Fibroblast of skin of left quadriceps (primary cell): ENCODE measurements around the gene SV2C.

Experiments
- DNase-seq, 2 experiments: peaks; one replicate each; pipeline ENCODE4 v3.0.0-alpha.2; 2013; ENCODE audit warnings: low read depth in 2 of 2

SV2C gene

GRCh38 chr5:76379855-76380254 lies 296.7 kb downstream of the SV2C start:
- no peak for DNase-seq

DNA sequence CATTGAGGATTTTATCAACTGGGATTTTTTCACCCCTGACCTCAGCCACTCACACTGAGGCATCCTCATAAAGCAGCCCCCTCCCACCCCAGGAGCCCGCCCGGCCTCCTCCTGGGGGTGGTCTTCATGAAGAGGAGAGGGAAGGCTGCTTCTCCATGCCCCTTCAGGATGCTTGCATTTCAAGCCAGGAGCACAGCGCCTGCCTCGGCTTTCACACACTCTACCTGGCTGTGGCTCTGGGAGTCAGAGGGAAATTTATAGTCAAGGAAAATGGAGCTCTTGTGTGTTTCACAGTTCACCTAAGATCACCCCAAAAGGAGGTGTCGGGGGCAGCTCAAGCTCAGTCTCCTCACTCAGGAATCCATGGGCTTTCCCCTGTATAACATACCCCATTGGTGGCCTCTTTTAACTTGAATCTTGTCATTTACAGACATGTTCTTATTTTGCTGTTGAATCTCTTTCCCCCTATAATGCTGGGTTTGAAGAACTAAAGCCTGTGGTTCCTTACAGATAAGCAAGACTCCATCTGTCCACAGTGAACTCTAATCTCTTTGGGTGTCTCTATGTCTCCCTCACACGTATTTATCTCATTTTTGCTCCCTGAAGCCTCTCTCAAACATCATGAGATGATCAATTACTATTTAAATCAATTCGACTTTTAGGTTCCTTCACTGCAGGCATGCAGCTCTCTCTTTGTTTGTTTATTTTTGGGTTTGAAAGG lies 297.3 kb downstream of the SV2C start:
- DNase-seq: no peak

GRCh38 chr5:76383126-76383832 lies 300.1 kb downstream of the SV2C start:
- no peak for DNase-seq

- no peak for DNase-seq
These were observed 301.0 kb downstream of the SV2C start for GRCh38 chr5:76384189-76384588.

- DNase-seq: no peak
These were observed 301.5 kb downstream of the SV2C start for GRCh38 chr5:76384705-76385104.

DNA sequence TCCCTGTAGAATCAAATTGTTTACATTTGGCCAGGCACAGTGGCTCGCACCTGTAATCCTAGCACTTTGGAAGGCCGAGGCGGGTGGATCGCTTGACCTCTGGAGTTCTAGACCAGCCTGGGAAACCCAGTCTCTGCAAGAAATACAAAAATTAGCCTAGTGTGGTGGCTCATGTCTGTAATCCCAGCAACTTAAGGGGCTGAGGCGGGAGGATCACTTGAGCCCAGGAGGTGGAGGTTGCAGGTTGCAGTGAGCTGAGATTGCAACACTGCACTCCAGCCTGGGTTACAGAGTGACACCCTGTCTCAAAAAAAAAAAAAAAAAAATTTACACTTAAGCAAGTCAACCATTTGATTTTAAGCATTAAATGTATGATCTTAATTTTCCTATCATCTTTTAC lies 302.4 kb downstream of the SV2C start:
- DNase-seq: no peak

GRCh38 chr5:76386360-76386759 lies 303.2 kb downstream of the SV2C start:
- DNase-seq: no peak

DNA sequence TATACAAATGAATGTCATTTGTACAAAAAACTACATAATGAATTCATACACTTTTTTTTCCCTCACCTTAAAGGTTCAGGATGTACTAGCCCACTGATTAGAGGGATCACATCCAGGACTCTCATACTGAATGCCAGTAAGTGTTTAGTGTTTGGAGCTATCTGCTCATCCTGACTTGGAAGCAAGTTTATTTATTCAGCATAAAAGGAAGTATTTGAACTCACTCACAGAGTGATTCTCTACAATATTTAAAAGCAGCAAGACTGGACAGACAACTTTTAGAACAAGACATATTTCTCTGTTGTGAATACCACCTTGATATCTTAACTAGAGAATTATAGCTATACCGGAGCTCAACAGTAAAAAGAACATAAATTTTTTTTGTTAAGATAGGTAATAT lies 305.1 kb downstream of the SV2C start:
- DNase-seq: no peak

GRCh38 chr5:76388791-76389512 lies 305.8 kb downstream of the SV2C start:
- no peak for DNase-seq

- no peak for DNase-seq
These were observed 306.5 kb downstream of the SV2C start for GRCh38 chr5:76389513-76390154.

GRCh38 chr5:76391014-76391413 lies 307.8 kb downstream of the SV2C start:
- no peak for DNase-seq

DNA sequence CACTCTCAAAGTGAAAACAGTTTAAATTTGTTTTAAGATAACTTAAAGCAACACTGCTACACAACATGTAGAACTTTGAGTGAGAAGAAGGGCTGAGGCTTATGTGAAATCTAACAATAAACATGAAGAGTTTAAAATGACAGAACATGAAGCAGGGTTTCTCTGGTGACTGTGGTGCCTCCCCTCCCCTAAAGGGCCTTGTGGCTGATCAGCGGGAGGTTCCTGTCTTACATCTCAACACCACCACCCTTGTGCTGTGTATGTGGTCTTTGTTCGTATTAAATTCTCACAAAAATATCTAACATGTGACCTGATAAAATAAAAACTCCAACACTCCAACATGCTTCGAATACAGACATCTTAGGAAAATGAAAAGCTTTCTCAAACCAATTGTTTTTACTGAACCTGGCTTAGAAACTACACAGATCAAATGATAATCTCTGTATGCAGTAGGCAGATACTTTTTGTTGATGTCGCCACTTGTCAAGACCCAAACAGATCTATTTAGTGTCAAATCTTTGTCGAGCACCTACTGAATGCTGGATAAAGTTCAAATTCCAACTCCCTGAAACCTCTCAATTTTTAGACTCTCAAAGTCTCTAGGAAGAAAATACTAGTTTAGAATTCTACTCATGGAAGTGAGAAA lies 310.0 kb downstream of the SV2C start:
- DNase-seq: no peak

- no peak for DNase-seq
These were observed 314.0 kb downstream of the SV2C start for GRCh38 chr5:76397200-76397599.

DNA sequence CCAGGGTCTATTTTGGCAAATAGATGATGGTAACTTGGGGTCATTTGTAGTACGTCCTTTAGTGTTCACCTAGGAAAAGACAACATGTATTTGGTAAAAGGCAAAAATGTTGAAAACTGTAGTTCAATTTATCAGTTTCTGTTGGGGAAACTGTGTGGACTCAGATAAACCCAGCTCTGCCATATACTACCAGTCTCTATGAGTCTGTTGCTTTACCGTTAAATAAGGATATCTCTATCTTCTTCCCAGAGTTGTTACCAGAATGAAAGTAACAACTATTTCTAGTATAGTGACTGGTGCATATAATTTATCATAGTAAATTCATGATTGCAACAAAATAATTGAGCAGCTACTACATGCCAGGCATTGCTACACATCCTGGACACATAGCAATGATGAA lies 316.1 kb downstream of the SV2C start:
- DNase-seq: no peak

DNA sequence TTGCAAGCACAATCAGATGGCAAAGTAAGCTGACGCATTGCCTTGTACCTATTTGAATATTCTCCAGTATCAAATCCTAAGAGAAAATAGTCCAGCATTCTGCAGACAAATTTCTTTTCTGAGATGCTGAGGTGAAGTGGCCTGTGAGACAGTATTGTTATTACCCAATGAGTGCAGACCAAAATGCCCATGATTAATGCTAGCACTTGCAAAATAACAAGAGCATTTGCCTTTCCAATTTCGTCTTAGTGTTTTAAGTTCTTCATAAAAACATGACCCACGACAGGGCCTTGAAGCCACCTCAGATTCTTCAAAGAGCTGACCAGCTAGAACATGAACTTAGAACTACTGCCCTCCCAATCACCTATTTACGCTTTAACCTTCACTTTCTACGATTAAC lies 317.3 kb downstream of the SV2C start:
- no peak for DNase-seq

DNA sequence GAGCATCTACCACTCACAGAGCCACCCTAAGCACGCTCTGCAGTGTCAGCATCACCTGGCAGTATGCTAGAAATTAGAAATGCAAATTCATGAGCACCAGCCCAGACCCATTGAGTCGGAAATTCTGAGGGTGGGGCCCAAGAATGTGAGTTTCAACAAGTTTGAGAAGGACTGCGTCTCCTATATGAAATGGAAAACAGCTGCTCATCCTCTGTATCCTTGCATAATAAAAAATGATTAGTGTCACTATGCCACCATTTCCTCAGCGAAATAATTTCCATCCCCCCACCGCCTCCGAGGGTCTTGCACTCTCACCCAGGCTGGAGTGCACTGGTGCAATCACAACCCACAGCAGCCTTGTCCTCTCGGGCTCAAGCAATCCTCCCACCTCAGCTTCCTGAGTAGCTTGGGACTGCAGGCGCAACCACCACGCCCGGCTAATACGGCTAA lies 318.6 kb downstream of the SV2C start:
- DNase-seq: no peak

- no peak for DNase-seq
These were observed 319.2 kb downstream of the SV2C start for GRCh38 chr5:76402251-76402885.

DNA sequence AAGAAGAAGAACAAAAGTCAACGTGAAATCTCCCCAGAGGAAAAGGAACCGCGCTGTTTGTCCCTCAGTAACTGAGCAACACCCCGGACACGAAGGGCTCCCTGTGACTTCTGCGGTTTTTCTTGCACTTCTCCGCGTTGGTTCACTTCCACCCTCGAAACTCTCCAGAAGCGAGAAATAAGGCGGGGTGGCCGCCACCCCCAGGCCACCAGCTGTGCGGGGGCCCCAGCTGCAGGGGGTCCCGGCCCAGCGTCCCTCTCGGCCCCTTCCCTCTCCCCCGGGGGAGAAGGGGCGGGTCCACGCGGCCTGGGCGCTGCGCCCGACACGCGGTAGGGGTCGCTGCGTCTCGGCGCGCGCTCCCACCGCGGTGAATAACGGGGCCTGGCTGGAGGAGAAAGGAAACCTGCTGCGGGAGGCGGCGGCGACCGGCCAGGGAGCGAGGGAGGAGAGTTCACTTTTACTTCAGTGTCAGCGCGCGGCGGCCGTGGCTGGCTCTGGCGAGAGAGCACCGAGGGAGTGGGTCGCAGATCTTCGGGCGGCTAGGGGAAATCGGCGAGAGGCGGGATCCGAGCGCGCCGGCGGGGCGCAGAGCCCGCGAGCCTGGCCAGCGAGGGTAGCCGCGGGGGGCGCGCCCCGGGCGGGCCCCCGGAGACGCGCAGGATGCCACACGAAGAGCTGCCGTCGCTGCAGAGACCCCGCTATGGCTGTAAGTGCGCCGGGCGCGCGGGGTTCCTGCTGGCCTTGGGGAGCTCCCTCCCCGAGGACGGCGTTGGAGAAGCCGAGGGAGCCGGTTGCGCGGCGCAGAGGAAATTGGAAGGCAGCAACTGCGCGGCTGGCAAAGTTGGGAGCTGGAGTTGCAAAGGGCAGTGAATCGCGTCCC lies 319.9 kb downstream of the SV2C start, which contains the start of gene IQGAP2:
IQGAP2 (plus strand) TSS at position 400 of the 880 bp plus-strand sequence; CDS start at position 661, 261 bp downstream.
- peak; percentile 17 to 28 for DNase-seq
